IPS-NIHi11 (cell line): ENCODE measurements around the gene ALG12.

Experiments
- DNase-seq: peaks from one replicate; pipeline ENCODE4 v3.0.0; 2012; ENCODE audit warnings: mixed read lengths, low spot score

ALG12 gene

DNA sequence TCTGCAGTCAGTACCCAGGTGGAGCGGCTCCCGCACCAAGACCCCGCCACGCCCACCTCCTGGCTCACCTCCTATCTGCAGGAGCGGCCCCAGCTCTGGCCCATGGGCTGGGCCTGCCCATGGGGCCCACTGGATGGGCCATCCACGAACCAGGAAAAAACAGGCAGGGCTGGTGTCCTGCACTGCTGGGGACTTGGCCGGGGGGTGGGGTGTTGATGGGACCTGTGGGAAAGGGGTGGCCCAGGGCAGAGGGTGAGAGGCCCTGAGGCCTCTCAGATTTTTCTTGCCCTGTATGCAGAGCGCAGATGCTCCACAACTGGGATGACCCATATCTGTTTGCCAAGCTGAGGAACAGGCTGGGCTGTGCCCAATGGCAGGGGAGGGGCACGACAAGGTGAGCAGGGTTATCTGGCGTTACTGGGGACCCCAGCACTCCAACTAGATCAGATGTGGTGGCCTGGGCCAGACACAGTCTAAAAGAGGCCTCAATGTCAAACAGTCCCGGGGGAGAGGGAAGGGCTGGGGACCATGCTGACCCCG is 39.7 kb upstream of the ALG12 start:
- DNase-seq, result no peak

DNA sequence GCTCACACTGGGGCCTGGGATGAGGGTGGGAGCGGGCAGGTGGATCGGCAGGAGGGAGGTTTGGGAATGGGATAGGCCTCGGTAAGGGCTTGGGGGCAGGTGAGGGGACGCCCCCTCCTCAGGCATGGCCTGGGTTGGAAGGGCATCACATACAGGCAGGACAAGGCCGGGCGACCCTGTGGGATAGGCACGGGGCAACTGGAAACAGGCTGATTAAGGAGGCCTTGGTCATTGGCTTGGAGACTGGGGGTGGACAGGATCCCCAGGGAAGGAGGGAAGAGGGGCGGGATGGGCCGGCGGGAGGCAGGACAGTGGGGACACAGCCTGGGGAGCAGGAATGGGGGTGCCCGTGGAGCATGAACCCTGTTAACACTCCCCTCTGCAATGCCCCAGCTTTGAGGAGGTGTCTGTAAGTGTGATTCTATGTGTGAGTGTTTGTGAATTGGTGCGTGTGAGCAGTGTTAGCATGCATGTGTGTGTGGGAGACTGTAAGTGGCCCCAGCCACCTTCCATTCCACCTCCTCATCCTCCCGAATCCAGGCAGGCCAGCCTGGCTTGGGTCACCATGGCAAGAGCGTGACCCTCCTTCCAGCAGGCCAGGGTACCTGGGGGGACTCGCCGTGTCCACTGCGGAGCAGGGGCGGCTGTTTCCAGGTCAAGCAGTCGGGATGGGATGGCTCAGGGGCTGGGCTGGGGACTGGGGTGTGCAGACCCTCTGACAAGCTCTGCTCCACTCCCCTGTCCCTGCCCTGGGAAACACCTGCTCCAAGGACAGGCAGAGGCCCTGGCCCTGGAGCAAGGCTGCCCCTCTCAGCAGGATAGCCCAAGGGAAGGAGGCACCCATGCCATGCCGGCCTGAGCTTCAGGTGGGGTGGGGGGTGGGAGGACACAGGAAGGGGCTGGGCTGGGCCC is 38.9 kb upstream of the ALG12 start:
- no peak for DNase-seq

DNA sequence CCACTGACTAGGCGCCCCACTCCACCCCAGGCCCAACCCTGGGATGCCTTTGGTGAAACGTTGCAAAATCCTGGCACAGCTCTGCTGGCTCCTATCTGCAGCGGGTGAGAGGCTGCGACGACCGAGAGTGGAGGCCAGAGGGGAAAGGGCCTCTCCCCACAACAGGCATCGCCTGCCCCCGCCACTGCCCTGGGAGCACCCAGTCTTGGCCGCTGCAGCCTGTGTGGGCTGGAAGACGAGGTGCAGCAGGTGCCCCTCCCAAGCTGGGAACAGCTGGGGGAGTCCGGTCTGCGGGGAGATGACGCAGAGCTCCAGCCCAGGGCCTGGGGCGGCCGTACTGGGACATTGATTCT is 38.2 kb upstream of the ALG12 start:
- DNase-seq, result no peak

DNA sequence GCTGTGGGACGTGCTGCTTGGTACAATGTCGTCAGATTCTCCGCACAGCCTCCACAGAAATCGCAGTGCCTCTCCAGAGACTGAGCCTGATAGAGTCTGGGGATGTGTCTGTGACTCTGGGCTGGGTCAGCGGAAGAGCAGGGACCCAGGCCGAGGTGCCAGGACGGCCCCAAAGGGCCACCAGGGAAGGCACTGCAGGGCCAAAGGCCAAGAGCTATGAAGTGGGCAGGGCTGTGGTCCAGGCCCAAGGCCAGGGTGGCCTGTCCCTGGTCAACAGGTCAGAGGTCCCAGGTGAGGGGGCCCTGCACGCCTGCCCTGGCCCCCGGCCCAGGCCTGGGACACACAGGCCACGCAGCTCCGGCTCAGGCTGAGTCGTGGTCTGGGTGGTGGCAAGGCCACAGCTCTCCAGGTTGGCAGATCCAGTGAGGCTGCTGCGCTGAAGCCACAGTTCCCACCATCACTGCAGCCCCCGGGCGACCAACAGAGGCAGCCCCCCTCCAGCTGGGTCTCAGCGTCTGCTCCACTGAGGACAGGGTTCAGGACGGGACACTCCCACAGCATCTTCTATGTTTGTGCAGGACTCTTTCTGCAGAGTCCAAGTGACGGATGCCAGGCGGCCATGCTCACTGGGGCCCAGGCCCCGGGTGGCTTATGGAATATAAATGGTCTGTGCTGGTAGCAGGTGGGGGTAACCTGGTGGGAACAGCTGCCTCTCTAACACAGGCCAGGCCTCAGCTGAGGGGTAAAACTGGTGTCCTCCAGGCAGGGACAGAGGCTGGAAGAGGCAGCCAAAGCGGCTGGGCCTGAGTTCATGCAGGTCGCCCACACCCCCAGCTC is 37.6 kb upstream of the ALG12 start:
- no peak for DNase-seq

DNA sequence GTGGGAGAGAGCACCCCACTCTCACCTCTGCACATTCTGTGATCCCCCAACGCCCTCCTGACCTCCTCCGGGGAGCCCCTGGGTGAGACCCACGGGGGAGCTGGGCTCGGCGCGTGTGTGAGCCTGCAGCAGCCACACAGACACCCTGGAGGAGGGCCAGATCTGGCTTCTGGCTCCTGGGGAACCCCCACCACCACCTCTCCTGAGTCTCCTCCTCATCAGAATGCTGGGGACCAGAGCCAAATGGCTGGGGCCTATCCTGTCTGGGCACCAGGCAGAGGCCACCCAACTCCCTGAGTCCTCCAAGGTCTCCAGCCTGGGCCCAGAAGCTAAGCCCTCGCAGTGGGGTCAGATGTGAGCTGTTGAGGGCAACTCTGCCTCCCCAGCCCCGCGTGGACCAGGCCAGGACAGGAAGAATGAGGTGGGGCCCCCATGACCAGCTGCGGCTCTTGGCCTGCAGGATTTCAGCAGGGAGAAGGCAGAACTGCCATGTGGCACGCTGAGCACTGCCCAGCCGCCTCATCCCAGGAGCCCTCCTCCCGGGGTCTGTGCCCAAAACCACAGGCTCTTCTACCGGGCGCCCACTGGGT is 36.8 kb upstream of the ALG12 start:
- DNase-seq, result no peak

DNA sequence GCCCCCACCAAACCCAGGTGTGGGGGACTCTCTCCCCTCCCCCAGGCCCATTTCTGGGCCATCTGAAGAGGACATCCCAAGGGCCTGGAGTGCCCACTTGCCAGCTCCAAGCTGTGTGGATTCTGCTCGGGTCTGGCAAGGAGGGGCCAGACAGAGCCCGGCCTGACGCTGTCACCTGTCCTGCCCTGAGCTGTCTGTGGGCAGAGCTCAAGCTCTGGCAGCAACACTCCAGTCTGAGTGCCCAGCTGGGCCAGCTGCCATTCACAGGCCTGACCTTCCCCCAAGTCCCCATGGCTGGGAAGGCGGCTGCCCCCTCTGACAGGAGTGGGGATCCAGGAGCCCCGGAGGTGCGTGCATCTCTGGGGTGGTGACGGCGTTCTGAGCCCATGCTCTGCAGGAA is 36.1 kb upstream of the ALG12 start:
- DNase-seq, result no peak

DNA sequence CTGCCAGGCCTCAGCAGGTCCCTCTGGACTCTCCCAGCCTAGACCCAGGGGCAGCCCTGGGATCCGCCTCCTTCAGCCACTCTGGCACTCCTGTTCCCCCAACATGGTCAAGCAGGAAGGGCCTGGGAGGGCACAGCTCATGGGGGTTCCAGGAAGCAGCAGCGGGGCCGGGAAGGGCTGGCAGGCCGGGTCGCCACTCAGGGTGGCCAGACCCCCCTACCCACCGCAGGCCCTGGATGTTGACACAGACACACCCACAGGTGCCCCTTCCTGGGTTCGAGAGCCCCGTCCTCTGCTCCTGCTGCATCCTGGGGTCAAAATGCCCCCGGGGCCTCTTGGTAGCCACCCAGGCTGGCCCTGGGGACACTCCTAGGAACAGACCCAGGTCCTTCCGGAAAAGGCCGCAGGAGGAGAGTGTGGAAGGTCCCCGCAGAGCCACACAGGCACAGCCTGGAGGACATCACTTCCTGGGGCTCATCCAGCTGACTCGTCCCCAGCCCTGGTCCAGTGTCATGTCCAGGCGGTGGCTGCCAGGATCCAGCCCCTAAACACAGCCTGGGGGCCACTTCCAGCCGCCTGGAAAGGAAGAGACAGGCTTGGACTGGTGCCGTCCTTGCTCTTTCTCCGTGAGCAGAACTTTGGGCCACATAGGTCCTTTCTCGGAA is 35.6 kb upstream of the ALG12 start:
- DNase-seq, result no peak

DNA sequence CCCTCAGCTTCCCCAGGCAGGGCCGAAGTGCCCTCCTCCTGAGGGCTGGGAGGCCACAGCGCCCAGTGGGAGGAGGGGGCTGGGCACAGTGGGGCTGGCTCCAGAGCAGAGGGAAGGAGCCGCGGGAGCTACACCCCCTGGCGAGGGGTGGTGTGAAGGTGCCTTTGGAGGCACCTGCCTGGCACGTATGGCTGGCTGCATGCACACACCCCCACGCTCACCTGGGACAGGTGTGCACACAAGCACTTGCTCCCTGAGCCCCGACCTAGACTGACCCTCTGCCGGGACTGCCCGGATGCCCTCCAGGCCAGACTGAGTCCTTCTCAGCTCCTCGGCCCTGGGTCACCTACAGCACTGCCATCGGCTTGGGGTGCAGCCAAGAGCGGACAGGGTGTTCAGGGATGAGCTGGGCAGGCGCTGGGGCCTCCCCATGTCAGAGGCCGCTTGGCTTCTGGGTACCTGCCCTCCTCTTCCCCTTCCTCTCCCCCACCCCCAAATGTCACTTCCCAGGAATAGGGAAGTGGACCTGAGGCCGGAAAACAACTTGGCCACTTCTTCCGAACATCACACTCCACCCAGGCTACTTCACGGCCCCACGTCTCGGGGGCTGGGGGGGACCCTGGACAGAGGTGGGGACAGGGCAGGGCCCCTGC is 34.9 kb upstream of the ALG12 start:
- DNase-seq, result no peak

DNA sequence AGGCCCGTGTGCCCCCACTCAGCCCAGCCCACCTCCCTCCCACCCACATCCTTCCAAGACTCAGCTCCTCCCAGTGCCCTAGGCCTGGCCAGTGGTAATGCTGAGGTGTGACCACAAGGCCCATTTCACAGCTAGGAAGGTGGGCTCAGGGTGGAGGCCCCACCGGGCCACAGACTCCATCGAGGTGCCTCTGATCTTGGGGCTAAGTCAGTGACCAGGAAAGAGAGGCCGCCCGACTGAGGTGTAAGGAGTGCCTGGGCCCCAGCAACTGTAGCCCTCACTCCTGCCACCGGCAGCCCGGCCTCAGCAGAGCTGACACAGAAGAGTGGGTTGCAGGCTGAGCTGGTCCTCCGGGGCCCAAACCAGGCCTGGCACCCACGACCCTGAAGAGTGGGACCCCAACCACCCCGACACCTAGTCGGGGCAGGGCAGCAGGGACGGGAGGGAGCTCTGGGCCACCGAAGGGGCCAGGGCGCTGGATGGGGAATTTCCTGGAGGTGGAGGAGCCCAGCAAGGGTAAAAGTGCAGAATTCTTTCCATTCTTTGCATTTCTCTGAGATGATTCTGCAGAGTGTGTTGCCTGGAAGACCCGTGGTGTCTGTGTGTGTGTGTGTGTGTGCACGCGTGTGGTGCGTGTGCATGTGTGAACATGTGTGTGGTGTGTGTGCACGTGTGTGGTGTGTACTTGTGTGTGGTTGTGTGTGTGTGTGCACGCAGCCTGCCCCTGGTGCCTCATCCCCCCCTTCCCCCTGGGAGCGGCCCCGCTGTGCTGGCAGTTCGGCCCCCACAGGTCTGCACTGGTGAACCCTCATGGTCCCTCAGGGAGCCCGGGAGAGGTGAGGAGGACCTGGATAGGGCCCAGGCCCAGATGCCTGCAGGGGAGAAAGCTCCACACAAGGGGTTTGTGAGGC is 34.0 kb upstream of the ALG12 start:
- no peak for DNase-seq

DNA sequence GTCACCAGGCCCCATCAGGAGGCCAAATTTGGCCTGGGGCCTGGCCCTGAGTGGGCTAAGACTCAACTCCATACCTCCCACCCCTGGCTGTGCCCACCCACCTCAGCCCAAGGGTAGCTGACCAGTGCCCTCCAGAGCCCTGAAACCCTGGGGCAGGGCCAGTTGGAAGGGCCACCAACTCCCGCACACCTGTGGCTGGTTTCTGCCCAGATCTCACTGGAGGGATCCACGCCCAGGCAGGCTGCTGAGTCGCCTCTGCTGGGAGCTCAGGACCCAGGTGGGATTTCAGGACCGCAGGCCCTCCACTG is 33.4 kb upstream of the ALG12 start:
- no peak for DNase-seq

DNA sequence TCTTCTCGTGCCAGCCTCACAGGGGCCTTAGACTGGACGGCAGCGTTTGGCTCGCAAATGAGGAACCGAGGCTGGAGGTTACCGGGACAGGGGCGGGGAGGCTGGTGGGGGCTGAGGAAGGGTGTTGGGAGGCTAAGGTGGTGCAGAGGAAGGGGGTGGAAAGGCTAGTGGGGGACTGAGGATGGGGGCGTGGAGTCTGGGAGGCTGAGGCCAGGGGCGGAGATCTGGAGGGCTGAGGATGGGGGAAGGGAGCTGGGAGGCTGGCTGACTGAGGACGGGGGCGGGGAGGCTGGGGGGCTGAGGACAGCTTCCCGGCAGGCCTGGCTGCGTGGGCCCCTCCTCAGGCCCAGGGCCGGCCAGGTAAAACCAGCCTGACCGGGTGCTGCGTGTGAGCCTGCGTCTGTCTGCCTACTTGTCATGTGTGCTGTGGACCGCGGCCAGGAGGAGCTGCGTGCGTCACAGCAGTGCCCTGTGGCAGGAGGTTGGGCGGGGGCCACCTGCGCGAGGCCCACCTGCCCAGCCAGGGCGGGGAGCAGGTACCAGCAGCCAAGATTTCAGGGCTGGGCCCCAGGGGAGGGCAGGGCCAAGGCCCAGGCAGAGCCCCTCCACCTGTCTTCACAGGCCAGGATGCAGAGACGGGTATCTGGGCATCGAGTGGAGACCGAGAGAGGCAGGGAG is 32.9 kb upstream of the ALG12 start:
- DNase-seq, result no peak

DNA sequence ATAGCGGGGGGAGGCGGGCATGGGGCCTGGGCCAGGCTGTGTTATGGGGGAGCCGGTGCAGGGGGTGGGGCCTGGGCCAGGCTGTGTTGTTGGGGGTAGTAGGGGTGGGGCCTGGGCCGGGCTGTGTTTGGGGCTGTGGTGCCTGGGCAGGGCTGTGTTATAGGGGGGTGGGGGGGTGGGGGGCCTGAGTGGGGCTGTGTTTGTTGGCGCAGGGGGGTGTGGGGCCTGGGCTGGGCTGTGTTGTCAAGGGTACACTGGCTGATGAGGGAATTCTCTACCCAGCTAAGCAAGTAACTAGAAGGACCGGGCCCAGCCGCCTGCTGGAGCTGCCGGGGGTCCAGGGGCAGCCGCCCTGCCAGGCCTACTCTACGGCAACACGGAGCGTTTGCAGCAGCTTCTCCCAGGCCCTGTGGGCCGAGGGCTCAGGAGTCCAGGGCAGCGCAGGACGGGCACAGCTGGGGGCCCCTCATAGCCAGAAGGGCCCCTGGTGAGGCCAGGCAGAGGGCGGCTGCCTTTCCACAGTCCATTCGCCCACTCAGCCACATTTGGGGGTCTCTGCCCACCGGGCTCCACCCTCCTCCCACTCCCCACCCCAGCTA is 32.3 kb upstream of the ALG12 start:
- DNase-seq, result no peak

DNA sequence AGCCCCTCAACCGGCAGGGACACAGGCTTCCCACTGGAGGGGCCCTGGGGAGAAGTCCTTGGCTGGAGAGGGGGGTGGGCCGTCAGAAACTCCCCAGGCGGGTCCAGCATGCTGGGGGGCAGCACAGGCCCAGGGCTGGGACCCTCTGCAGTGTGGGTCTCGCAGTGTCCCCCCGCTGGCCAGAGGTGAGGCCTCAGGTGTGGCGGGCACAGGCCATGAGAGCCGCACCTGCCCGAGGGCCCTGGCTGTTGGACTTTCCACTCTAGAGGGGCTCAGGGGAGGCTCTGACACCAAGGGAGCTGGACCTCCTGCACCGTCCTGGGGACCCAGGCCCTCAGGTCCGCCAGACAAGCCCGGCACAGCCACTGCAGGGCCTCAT is 31.7 kb upstream of the ALG12 start:
- DNase-seq, result no peak

DNA sequence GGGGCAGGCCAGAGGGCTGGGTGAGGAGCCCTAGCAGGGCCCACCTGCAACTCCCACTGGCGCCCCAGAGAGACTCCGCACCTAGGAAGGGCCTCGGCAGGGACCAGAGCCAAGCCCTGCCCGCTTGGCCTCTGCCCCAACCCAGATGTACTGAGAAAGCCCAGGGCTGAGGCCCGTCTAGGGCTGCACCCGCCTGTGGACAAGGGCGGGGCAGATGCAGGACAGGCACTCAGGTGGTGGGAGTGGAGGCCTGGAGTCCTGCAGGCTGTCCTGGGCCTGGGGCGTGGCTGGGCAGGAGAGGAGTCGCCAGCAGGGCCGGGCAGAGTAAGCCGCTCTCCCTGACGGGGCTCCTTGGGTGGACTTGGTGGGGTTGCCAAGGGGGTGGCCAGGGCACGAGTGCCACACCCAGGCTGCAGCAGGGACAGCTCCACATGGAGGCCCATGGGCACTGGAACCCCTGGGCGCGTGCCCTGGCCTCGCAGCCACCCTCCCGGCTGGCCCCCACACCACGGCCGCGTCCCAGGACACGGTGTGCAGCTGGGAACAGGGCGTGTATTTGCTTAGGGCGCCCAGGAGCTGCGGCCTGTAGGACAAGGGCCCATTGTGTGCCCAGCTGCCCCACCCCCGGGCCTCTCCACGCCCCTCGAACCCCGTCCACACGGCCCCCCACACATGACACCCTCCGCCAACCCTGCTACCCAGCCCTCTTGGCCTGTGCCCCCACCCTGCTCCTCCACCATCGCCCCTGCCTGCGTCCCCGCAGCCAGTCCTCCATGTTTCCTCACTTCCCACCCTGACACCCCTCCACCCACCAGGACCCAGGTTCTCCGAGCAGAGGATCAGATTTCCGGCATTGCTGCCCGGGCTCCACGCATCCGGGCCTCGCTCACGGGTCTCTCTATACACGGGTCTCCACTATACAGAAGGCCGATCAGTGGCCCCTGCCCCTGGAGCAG is 31.0 kb upstream of the ALG12 start:
- no peak for DNase-seq

DNA sequence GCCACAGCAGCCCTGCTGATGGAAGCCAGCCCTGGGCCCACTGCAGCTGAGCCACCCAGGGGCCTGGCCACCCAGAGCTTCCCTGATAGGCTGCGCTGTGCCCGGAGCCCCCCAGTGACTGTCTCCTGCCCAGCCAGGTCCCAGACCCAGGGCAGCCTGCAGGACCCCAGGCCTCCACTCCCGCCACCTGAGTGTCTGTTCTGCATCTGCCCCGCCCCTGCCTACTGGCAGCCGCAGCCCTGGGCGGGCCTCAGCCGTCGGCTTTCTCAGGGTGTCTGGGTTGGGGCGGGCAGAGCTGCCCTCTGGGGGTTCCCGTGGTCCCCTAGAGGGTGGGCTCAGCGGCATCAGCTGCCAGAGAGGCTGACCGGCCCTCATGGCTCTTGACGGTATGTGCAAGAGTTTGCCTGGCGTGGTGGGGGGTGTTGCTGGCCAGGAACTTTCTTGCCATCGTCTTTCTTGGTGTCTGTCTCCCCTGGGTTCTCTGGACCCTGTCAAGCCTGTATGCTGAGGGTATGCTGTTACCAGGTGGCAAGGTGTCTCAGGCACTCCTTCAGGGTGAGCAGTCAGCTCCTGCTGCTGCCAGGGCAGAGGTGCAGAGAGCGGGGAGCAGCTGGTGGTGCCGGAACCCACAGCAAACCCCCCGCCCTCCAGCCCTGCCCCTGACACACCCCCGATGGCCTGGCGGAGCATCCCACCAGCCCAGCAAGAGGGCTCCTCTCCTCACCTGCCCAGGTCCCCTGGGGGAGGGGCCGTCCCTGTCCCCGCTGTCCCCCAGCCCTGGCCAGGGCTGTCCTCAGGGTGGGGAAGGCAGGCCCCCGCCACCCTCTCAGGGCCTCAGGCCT is 30.1 kb upstream of the ALG12 start:
- DNase-seq, result no peak

DNA sequence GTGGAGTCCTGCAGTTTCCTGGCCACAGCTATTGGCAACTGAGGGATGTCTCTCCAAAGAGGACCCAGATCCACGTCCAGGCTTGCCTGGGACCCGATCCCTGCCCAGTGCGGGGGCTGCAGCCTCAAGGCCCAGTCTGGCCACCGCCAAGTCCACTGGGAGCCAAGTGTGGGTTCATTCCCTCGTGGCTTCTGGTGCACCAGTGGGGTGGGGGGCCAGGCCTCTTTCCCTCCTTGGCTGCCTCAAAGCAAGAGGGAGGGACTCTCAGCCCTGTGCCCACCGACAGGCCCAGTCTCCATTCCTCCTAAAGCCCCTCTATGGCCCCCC is 29.0 kb upstream of the ALG12 start:
- no peak for DNase-seq

DNA sequence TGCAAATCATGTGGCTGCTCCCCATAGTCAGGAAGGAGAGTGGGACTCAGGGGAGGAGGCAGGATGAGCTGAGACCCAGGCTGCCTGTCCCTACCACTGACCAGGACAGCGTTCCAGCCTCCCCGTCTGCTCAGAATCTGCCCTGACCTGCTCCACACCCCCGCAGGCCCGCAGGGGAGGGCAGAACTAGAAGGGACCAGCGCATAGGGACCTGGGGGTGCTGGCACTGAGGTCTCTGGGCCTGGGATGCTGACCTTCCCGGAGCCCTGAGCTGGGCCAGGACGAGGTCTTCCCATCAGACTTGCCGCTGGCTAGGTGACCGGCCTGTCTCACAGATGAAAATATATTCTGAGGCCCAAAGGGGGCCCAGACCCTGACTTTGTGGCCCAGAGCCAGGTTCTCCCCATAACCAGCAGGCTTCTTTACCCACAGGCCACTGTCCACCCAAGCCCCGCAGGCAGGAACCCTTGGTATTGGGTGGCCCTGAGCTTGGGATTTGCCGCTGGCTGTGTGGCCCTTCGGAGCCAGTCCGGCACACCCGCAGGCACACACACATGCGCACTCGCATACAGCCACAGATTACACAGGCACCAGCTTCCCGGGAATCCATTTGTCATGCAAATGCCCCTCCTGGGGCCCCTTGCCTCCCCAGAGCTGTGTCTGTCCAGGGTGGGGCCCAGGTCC is 28.5 kb upstream of the ALG12 start:
- DNase-seq, result no peak
